HL-60/S4 (cell line): Measurements from ENCODE around the gene TEX29.

Experiments
- in situ Hi-C: fragments of 300-500 bp; cut with MboI; formaldehyde crosslinking; loops from 2 replicates; pipeline ENCODE4 v1.14.3; 2022; ENCODE audit warnings: low sequenced_read_pairs

Gene TEX29

DNA sequence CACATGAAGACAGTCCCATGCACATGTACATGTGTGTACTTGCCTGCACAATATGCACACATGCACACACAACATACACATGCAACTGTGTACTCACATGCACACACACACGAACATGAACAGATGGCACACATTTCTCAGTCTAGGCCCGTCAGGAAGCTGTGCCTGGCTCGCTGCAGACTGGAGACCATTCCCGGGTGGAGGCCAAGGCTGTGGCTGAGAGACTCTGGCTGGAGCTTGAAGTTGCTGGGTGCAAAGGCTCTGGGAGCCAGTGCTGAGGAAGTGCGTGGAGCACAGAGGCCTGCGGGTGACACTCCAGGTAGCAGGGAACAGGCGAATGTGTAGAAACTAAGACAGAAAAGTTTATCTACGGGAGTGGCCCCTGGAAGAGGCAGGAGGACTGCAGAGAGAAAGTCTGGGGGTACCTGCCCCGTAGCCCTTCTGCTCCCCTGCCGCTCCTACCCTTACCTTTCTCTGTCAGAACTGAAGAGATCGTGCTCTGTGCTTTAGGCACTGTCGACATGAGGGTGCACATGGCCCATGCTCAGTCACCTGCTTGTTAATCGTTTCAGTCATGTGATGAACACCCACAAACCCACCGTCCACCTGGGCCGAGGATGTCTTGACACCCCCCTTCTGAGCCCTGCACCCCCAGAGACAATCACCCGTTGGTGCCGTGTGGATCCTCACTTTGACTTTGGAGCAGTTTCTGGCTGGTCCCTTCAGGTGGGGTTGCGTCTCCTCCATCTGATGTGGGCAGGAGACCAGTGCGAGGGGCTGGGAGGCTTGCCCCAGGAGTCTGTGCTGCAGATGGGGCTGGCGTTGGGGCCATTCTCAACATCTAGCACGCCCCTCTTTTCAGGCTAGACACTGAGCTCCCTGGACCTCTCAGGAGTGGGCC lies 69.4 kb downstream of the TEX29 start:
- in situ Hi-C loops: no loop called here

DNA sequence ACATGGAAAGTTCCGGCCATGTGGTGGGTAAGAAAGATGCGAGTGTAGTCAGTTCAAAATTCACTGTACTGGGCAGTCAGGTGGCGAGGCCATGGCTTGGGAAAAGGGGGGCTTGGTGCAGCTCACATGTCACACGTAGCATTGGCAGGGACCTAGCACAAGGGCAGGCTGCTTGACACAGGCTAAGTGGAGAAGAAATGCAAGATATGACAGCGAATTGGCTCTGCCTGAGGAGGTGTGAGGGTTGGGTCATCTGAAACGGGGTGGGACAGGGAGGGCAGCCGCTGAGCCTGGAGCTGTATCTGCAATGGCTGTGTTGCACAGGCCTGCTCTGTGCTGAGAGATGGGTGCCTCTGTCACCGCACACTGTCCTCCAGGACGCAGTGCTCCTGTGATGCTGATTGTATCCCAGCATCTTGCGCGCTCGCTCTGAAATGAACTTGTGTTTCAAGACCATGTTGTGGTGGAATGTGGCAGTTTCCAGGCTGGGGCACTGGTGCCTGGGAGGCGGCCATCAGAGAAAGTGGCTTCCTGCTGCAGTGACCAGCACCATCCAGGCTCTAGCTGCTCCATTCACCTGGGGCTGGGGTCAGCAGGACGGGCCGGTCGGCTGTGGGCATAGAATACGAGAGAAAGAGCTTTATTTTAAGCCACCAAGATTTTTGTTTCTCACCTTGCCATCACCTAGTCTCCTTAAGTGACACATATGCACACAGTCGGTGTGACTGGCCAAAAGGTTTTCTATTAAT lies 70.3 kb downstream of the TEX29 start:
- in situ Hi-C loops: no loop called here

- in situ Hi-C loops: no loop called here
These were observed 72.0 kb downstream of the TEX29 start for GRCh38 chr13:111392486-111392885.

DNA sequence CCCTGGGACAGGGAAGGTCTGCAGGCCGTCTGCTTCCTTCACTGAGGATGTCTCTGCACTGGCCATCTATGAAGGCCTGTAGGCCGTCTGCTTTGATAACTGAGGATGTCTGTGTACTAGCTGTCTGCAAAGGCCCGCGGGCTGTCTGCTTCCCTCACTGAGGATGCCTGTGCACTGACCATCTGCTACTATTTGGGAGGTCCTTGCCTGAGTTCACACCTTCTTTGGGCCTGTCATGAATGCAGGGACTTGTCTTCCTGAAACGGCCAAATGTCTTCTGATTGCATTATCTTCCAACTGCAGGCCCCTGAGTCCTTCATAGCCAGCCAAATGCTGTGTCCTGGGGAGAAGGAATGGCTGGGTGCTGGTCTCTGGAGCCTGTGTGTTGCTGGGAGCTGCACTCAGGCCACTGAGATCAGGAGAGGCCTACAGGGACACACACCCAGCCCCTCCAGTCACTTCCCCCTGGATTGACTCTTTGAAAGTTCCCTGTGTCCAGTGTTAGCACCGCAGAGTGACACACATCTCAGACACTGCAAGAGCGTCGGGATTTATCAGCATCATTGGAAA lies 72.9 kb downstream of the TEX29 start:
- in situ Hi-C loops: no loop called here
